Measurements from ENCODE around the gene ADAM23.

Gene ADAM23

DNA sequence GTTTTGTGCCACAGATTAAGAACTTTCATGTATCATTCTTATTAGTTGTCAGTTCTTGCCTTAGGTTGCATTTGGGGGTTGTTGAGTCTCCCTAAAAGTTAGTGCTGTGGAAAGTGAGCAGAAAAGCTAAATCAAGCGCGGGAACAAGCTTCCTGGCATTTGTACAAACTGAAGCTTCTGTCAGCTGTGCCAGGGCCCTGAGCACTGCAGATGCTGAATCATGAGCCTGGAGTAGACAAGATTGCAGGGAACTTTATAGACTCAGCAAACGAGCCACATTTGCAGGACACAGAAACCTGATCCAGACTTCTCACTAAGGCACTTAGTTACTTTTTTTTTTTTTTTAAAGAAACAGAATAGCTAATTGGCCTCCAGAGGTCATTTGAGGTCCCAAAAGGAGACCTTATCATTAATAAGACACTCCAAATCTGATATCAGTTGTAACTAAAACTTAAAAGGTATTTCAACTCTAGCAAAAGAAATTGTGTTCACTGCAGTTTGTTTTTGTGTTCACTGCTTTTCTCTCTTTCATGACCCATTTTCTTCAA lies 88.7 kb downstream of the ADAM23 start:
- H3K4me3 ChIP-seq (ENCODE audit: low read depth, low read length), result no peak overlapping the region
- TF ChIP-seq, protein P1, sequence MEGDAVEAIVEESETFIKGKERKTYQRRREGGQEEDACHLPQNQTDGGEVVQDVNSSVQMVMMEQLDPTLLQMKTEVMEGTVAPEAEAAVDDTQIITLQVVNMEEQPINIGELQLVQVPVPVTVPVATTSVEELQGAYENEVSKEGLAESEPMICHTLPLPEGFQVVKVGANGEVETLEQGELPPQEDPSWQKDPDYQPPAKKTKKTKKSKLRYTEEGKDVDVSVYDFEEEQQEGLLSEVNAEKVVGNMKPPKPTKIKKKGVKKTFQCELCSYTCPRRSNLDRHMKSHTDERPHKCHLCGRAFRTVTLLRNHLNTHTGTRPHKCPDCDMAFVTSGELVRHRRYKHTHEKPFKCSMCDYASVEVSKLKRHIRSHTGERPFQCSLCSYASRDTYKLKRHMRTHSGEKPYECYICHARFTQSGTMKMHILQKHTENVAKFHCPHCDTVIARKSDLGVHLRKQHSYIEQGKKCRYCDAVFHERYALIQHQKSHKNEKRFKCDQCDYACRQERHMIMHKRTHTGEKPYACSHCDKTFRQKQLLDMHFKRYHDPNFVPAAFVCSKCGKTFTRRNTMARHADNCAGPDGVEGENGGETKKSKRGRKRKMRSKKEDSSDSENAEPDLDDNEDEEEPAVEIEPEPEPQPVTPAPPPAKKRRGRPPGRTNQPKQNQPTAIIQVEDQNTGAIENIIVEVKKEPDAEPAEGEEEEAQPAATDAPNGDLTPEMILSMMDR (IDR thresholded peaks at IDR 0.05; ENCODE audit: control insufficient read depth, extremely low read depth, insufficient read depth), result no peak
- peak; percentile 34 for DNase-seq (ENCODE audit: low read depth)

DNA sequence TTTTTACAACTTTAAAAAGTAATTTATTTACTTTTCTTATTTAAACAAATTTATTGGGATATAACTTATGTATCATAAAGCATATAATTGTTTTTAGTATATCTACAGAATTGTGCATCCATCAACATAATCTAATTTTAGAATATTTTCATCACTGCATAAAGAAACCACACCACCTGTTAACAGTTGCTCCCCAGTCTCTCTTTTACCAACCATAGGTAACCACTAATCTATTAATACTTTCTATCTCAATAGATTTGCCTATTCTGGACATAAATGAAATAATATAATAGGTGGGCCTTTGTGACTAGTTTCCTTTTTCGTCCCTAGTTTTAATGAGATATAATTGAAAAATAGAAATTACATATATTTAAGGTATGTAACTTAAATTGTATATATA lies 90.6 kb downstream of the ADAM23 start:
- H3K4me3 ChIP-seq (ENCODE audit: low read depth, low read length), result no peak overlapping the region
- TF ChIP-seq, protein P1 (IDR thresholded peaks at IDR 0.05; ENCODE audit: control insufficient read depth, extremely low read depth, insufficient read depth), result no peak
- DNase-seq (ENCODE audit: low read depth), result no peak

DNA sequence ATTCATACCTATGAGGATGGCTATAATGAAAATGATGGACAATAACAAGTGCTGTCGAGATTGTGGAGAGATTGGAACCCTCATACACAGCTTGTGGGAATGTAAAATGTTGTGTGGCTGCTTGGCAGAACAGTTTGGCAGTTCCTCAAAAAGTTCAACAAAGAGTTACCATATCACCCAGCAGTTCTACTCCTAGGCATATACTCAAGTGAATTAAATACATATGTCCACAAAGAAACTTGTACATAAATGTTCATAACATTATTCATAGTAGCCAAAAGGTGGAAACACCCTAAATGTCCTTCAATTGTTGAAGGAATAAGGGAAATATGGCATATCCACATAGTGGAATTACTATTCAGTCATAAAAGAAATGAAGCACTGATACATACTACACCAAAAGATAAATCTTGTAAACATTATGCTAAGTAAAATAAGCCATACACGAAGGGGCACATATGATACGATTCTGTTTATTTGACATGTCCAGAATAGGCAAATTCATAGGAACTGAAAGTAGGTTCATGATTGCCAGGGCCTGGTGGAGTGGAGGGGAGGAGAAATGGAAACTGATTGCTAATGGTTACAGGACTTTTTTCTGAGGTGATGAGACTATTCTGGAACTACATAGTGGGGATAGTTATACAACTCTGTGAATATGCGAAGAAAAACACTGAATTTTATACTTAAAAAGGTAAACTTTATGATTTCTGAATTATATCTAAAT lies 92.1 kb downstream of the ADAM23 start:
- no peak for DNase-seq (ENCODE audit: low read depth)
- no peak overlapping the region for H3K4me3 ChIP-seq (ENCODE audit: low read depth, low read length)
- TF ChIP-seq, protein P1 (IDR thresholded peaks at IDR 0.05; ENCODE audit: control insufficient read depth, extremely low read depth, insufficient read depth), result no peak

DNA sequence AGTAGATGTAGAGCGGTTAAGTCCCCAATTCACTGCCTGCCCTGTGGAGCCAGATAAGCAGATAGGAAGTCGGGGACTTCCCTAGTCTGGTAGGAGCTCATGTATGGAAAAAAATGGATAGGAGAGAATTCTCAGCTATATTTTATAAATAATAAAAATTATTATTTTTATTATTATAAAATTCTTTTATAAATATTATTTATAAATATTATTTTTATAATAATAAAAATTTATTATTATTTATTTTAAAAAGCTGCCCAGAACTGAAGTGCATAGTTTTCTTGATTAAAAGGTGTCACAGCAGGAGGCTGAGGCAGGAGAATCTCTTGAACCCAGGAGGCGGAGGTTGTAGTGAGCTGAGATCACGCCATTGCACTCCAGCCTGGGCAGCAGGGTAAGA lies 97.4 kb downstream of the ADAM23 start:
- TF ChIP-seq, protein P1 (IDR thresholded peaks at IDR 0.05; ENCODE audit: control insufficient read depth, extremely low read depth, insufficient read depth), result no peak
- DNase-seq (ENCODE audit: low read depth), result no peak
- no peak overlapping the region for H3K4me3 ChIP-seq (ENCODE audit: low read depth, low read length)

DNA sequence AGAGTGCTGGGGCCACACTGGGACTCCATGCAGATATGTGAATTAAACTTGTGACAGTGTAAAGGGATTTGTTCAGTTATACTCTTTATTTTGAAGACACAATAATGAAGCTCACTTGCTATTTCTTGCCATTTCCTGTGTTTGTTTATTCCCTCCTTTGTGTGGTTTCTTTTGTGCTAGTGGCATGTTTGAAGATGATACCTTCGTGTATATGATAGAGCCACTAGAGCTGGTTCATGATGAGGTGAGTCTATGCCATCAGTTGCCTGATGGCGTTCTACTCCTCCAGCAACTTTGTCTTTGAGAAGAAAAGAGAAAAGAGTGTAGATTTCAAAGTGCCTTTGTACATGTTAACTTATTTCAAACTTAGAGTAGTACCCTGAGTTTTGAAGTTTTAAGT lies 99.7 kb downstream of the ADAM23 start:
- TF ChIP-seq, protein P1 (IDR thresholded peaks at IDR 0.05; ENCODE audit: control insufficient read depth, extremely low read depth, insufficient read depth), result no peak
- H3K4me3 ChIP-seq (ENCODE audit: low read depth, low read length), result no peak overlapping the region
- no peak for DNase-seq (ENCODE audit: low read depth)

DNA sequence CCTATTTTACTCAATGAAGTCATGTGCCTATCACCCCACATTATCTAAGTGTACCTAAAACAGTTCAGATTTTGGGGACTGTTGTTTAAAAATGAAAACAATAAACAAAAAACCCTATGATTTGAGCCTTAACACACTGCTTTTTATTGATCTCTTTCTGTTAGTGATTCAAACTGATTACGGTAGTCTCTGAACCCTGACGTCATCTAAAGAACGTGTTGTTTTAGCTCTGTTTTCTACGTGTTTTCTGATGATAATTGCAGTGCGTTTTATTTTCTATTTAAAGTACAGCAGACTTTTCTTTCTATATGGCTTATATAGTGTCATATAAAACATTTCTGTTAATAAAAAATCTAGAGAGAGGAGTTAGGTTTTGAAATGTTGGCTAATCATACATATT lies 105.1 kb downstream of the ADAM23 start:
- no peak for DNase-seq (ENCODE audit: low read depth)
- H3K4me3 ChIP-seq (ENCODE audit: low read depth, low read length), result no peak overlapping the region
- TF ChIP-seq, protein P1 (IDR thresholded peaks at IDR 0.05; ENCODE audit: control insufficient read depth, extremely low read depth, insufficient read depth), result no peak

DNA sequence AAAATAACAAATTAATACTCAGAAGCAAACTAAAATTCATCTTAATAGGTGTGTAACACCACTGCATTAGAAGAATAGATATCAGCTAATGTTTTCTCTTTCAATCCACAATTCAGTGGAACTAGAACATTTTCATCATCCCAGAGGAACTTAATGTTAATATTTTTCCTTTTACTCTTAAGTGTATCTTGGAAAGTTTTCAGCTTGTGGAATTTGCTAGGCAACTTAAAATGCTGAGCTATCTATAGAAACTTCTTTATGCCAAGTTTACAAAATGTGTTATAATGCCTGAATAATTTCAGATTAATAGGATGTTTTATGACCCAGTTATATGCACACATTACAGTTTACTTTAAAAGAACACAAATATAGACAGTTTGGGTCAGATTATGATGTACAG lies 112.4 kb downstream of the ADAM23 start:
- H3K4me3 ChIP-seq (ENCODE audit: low read depth, low read length), result no peak overlapping the region
- DNase-seq (ENCODE audit: low read depth), result no peak
- TF ChIP-seq, protein P1 (IDR thresholded peaks at IDR 0.05; ENCODE audit: control insufficient read depth, extremely low read depth, insufficient read depth), result no peak
